CD14-positive monocyte (primary cell): Measurements from ENCODE around the gene CEBPB. TPM values are rescaled to one million over a fixed set of nuclear protein-coding genes. Genes with fewer than 3 reads are reported as not detected.

ENCODE experiments used
- DNase-seq, 3 donors: peaks; one replicate each; pipeline ENCODE4 v3.0.0-alpha.2; 2011 to 2022
- H2AFZ ChIP-seq: 2 replicates; pipeline ENCODE4 v1.6.0; 2012; ENCODE audit warnings: mild to moderate bottlenecking, low read depth, low read length, inconsistent platforms; ENCODE audit not compliant: insufficient read depth, poor library complexity, severe bottlenecking
- H3K27ac ChIP-seq, 2 donors: 1 replicate in 1 of 2; 2 replicates in 1 of 2; pipeline ENCODE4 v1.5.1; 2012 to 2013; ENCODE audit warnings: low read length in 2 of 2, control low read depth in 1 of 2, inconsistent platforms in 1 of 2, low read depth in 1 of 2, mild to moderate bottlenecking in 1 of 2
- H3K27me3 ChIP-seq, 2 donors: one replicate each; pipeline versions ENCODE4 v1.6.0 to v1.6.1; 2011 to 2013; ENCODE audit warnings: low read length in 2 of 2; ENCODE audit not compliant: control insufficient read depth in 2 of 2, insufficient read depth in 2 of 2
- H3K36me3 ChIP-seq, 2 donors: replicated peaks in 1 of 2; 1 replicate in 1 of 2; 2 replicates in 1 of 2; pipeline versions ENCODE4 v1.5.1 to v1.6.1; 2012 to 2013; ENCODE audit warnings: low read length in 2 of 2, control low read depth in 1 of 2, inconsistent platforms in 1 of 2, mild to moderate bottlenecking in 1 of 2; ENCODE audit not compliant: insufficient read depth in 2 of 2, control insufficient read depth in 1 of 2
- H3K4me1 ChIP-seq, 2 donors: 1 replicate in 1 of 2; 2 replicates in 1 of 2; pipeline versions ENCODE4 v1.5.1 to v1.6.1; 2012 to 2013; ENCODE audit warnings: low read length in 2 of 2, control low read depth in 1 of 2, inconsistent platforms in 1 of 2, mild to moderate bottlenecking in 1 of 2, moderate library complexity in 1 of 2; ENCODE audit not compliant: insufficient read depth in 2 of 2, control insufficient read depth in 1 of 2
- H3K4me2 ChIP-seq: replicated peaks from 2 replicates; pipeline ENCODE3; 2012; ENCODE audit warnings: low read length, moderate library complexity, mild to moderate bottlenecking; ENCODE audit not compliant: poor library complexity, severe bottlenecking; ENCODE audit errors: extremely low read depth
- H3K4me3 ChIP-seq, 3 experiments: fragments of 200-600 bp in 1 of 3; sonication (generic) in 1 of 3; replicated peaks in 1 of 3; 1 replicate in 2 of 3; 2 replicates in 1 of 3; pipeline ENCODE4 v1.5.1; 2011 to 2013; ENCODE audit warnings: low read length in 3 of 3, mild to moderate bottlenecking in 3 of 3, control low read depth in 2 of 3, low read depth in 2 of 3, inconsistent platforms in 1 of 3, moderate library complexity in 1 of 3
- H3K79me2 ChIP-seq: 2 replicates; pipeline ENCODE4 v1.6.0; 2012; ENCODE audit warnings: mild to moderate bottlenecking, control low read depth, inconsistent platforms, low read length, moderate library complexity; ENCODE audit not compliant: insufficient read depth
- H3K9ac ChIP-seq: 2 replicates; pipeline ENCODE4 v1.6.0; 2017; ENCODE audit warnings: low read length, mild to moderate bottlenecking; ENCODE audit not compliant: insufficient read depth, poor library complexity, severe bottlenecking
- H3K9me3 ChIP-seq, 2 donors: replicated peaks in 1 of 2; 1 replicate in 1 of 2; 2 replicates in 1 of 2; pipeline versions ENCODE4 v1.5.1 to v1.6.1; 2012 to 2013; ENCODE audit warnings: low read length in 2 of 2, control low read depth in 1 of 2; ENCODE audit not compliant: control insufficient read depth in 1 of 2, insufficient read depth in 1 of 2
- H4K20me1 ChIP-seq: 2 replicates; pipeline ENCODE4 v1.6.0; 2012; ENCODE audit warnings: mild to moderate bottlenecking, low read length, control low read depth, moderate library complexity; ENCODE audit not compliant: insufficient read depth
- H3K27ac Mint-ChIP-seq, 7 donors: one replicate each; pipeline ENCODE4 v1.8.0; 2020; ENCODE audit warnings: mild to moderate bottlenecking in 7 of 7, mixed read lengths in 7 of 7, moderate library complexity in 6 of 7, inconsistent platforms in 2 of 7
- H3K27me3 Mint-ChIP-seq, 3 donors: one replicate each; pipeline ENCODE4 v1.8.0; 2021 to 2022; ENCODE audit warnings: low read depth in 3 of 3, mild to moderate bottlenecking in 3 of 3, mixed read lengths in 3 of 3, moderate library complexity in 3 of 3, inconsistent platforms in 1 of 3
- H3K36me3 Mint-ChIP-seq, 2 donors: one replicate each; pipeline ENCODE4 v1.8.0; 2020; ENCODE audit warnings: mixed read lengths in 2 of 2, inconsistent platforms in 1 of 2, mild to moderate bottlenecking in 1 of 2
- H3K4me1 Mint-ChIP-seq: one replicate; pipeline ENCODE4 v1.8.0; 2020; ENCODE audit warnings: mild to moderate bottlenecking, mixed read lengths
- H3K4me3 Mint-ChIP-seq, 2 donors: one replicate each; pipeline ENCODE4 v1.8.0; 2020; ENCODE audit warnings: mild to moderate bottlenecking in 2 of 2, mixed read lengths in 2 of 2, moderate library complexity in 1 of 2
- H3K9me3 Mint-ChIP-seq, 7 donors: one replicate each; pipeline ENCODE4 v1.8.0; 2020 to 2022; ENCODE audit warnings: mixed read lengths in 7 of 7, mild to moderate bottlenecking in 6 of 7, moderate library complexity in 6 of 7, inconsistent platforms in 2 of 7
- CTCF ChIP-seq: fragments of 200-600 bp; IDR thresholded peaks from one replicate; pipeline ENCODE4 v1.8.0; 2022; ENCODE audit warnings: antibody characterized with exemption, mild to moderate bottlenecking
- WGBS: methylation state at CpG from one replicate; pipeline ENCODE4 v1.1.5; 2013; ENCODE audit warnings: missing lambda C conversion rate; ENCODE audit not compliant: insufficient coverage; 5-methylcytosine and 5-hydroxymethylcytosine counted together
- intact Hi-C, 2 donors: fragments of 100-400 bp; cut with micrococcal nuclease; formaldehyde crosslinking; loops; one replicate each; pipeline versions ENCODE4 v1.15.0 to v1.15.1; 2023
- polyA plus RNA-seq, 3 donors: library from polyadenylated mRNA; depleted of rRNA in 1 of 3; unstranded in 2 of 3; stranded (reverse) in 1 of 3; fragments of 300-500 nt in 2 of 3; fragments of >200 nt in 1 of 3; fragmentation: Illumina TruSeq in 2 of 3; gene quantifications; 1 replicate in 2 of 3; 2 replicates in 1 of 3; pipeline ENCODE4 v1.2.3, GENCODE V29; 2012 to 2021

Gene CEBPB
- polyA plus RNA-seq, 3 donors, result 52.4 to 445 (median 80.8) TPM

GRCh38 chr20:50141811-50142561 is 48.6 kb upstream of the CEBPB start:
- no peaks in the 10 kb centered on the region for H3K9me3 Mint-ChIP-seq
- Histone ChIP-seq H3K9ac (no peak overlapping the region), H3K4me1 (peaks cover 33 to 38% of the 10 kb centered on the region in 2 donors), H4K20me1 (peaks cover 50% of the 10 kb centered on the region), H3K4me3 (no peak overlapping the region), H3K4me2 (no peak overlapping the region), H2AFZ (no peak overlapping the region), H3K27me3 (no peaks in the 10 kb centered on the region), H3K79me2 (peaks cover 77% of the 10 kb centered on the region), H3K9me3 (no peaks in the 10 kb centered on the region), H3K27ac (peak overlapping the region in 1 of 2 donors; percentile 52), H3K36me3 (peaks cover 46 to 63% of the 10 kb centered on the region in 2 donors)
- peak in 1 of 3 donors; percentile 42 for DNase-seq
- peaks cover 0 to 2% (median 0%) of the 10 kb centered on the region in 3 donors for H3K27me3 Mint-ChIP-seq
- no peak overlapping the region for H3K4me3 Mint-ChIP-seq
- intact Hi-C loops, result no loop called here
- H3K4me1 Mint-ChIP-seq, result peaks cover 48% of the 10 kb centered on the region
- H3K36me3 Mint-ChIP-seq, result peaks cover 56 to 74% of the 10 kb centered on the region in 2 donors
- TF ChIP-seq CTCF, result no peak
- WGBS, result 97% methylated on average over 5 of the region's 12 CpGs
- peak overlapping the region in 5 of 7 donors; percentile 35 to 82 (median 53) for H3K27ac Mint-ChIP-seq

DNA sequence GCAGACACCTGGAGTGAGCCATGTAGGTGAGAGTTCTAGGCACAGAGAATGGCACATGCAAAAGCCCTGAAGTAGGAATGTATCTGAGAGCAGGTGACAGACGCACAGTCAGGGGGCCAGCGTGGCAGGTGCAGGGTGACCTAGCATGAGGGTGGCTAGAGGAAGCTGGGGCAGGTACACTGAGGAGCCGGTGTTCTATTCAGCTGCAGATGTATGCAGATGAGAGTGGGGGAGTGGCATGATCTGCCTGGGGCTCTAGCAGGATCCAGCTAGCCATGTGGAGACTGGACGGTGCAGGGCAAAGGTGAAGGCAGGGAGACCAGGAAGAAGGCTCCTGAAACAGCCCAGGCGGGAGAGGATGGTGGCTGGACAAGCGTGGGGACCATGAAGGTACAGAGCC is 47.8 kb upstream of the CEBPB start:
- peaks cover 73% of the 10 kb centered on the region for H3K79me2 ChIP-seq
- H3K4me3 Mint-ChIP-seq, result no peak overlapping the region
- no peak for TF ChIP-seq CTCF

More for the DNA sequence above, 47.8 kb upstream of the CEBPB start:
- Histone ChIP-seq H3K4me3 (no peak overlapping the region), H3K4me1 (peaks cover 41 to 46% of the 10 kb centered on the region in 2 donors), H3K27ac (peak overlapping the region in 1 of 2 donors; percentile 99), H4K20me1 (peaks cover 41% of the 10 kb centered on the region), H3K4me2 (no peak overlapping the region), H3K9me3 (no peaks in the 10 kb centered on the region), H3K36me3 (peaks cover 42 to 57% of the 10 kb centered on the region in 2 donors), H3K27me3 (no peaks in the 10 kb centered on the region), H2AFZ (no peak overlapping the region), H3K9ac (no peak overlapping the region)
- Mint-ChIP-seq H3K4me1 (peaks cover 52% of the 10 kb centered on the region), H3K9me3 (no peaks in the 10 kb centered on the region), H3K27ac (peak overlapping the region; percentile 81 to 98 (median 93)), H3K36me3 (peaks cover 48 to 74% of the 10 kb centered on the region in 2 donors), H3K27me3 (peaks cover 0 to 2% (median 0%) of the 10 kb centered on the region in 3 donors)
- intact Hi-C loops, result no loop called here
- WGBS, result 98% methylated on average over 6 of the region's 6 CpGs
- DNase-seq, result no peak
